HUES6 (cell line): ENCODE results near the gene CCDC88C.

Experiments used
- H3K27ac ChIP-seq: 2 replicates; pipeline ENCODE4 v1.7.0; 2013; ENCODE audit warnings: low read depth, mild to moderate bottlenecking, low read length, inconsistent platforms
- H3K27me3 ChIP-seq: 2 replicates; pipeline ENCODE4 v1.6.1; 2013; ENCODE audit warnings: low read length; ENCODE audit not compliant: control insufficient read depth, insufficient read depth
- H3K36me3 ChIP-seq: 2 replicates; pipeline ENCODE4 v1.6.1; 2013; ENCODE audit warnings: low read length; ENCODE audit not compliant: control insufficient read depth, insufficient read depth
- H3K4me1 ChIP-seq: 2 replicates; pipeline ENCODE4 v1.6.1; 2013; ENCODE audit warnings: low read length; ENCODE audit not compliant: control insufficient read depth, insufficient read depth
- H3K4me3 ChIP-seq: 2 replicates; pipeline ENCODE4 v1.5.1; 2013; ENCODE audit warnings: low read depth, low read length
- H3K9ac ChIP-seq: one replicate; pipeline ENCODE4 v1.6.1; 2013; ENCODE audit warnings: mild to moderate bottlenecking, low read length
- H3K9me3 ChIP-seq: 2 replicates; pipeline ENCODE4 v1.6.1; 2013; ENCODE audit warnings: low read depth, low read length; ENCODE audit not compliant: control insufficient read depth, insufficient read depth

CCDC88C gene

GRCh38 chr14:91369628-91370445 lies 47.8 kb downstream of the CCDC88C start:
- Histone ChIP-seq H3K36me3 (no peaks in the 10 kb centered on the region), H3K9ac (no peak overlapping the region), H3K27ac (no peak overlapping the region), H3K4me3 (no peak overlapping the region), H3K9me3 (no peaks in the 10 kb centered on the region), H3K4me1 (peaks cover 33% of the 10 kb centered on the region), H3K27me3 (no peaks in the 10 kb centered on the region)

DNA sequence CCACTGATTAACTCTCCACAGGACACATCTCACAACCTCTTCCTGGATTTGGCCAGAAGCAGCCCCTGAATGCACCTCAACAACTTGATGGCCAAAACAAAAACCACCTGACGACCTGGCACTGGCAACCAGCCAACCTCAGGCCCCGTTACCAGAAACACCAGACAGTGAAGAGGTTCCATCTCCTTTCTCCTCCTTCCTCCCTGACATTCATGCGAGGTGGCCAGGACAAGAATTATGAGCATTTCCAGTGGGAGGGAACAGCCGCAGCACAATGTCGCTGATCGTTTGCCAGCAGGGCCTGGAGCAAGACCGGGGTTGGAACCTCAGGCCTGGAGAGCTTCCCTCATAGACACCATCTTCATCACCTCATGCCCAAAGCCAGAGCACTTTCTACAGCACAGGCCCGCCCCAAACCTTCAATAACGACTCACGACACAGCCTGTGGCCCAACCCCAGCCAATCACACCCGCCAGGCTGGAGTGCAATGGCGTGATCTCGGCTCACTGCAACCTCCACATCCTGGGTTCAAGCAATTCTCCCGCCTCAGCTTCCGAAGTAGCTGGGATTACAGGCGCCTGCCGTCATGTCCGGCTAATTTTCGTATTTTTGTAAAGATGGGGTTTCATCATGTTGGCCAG lies 48.7 kb downstream of the CCDC88C start:
- H3K9me3 ChIP-seq = no peaks in the 10 kb centered on the region
- H3K36me3 ChIP-seq = no peaks in the 10 kb centered on the region
- H3K4me3 ChIP-seq = no peak overlapping the region
- H3K27me3 ChIP-seq = no peaks in the 10 kb centered on the region
- peaks cover 27% of the 10 kb centered on the region for H3K4me1 ChIP-seq
- H3K9ac ChIP-seq = no peak overlapping the region
- H3K27ac ChIP-seq = no peak overlapping the region

GRCh38 chr14:91367173-91368171 lies 50.1 kb downstream of the CCDC88C start:
- Histone ChIP-seq H3K4me1 (peaks cover 28% of the 10 kb centered on the region), H3K27me3 (no peaks in the 10 kb centered on the region), H3K9me3 (no peaks in the 10 kb centered on the region), H3K9ac (no peak overlapping the region), H3K27ac (no peak overlapping the region), H3K36me3 (no peaks in the 10 kb centered on the region), H3K4me3 (no peak overlapping the region)

- Histone ChIP-seq H3K27me3 (no peaks in the 10 kb centered on the region), H3K27ac (no peak overlapping the region), H3K36me3 (no peaks in the 10 kb centered on the region), H3K4me1 (peaks cover 28% of the 10 kb centered on the region), H3K4me3 (no peak overlapping the region), H3K9ac (no peak overlapping the region), H3K9me3 (no peaks in the 10 kb centered on the region)
Observed at GRCh38 chr14:91366749-91367148, 50.9 kb downstream of the CCDC88C start.

- H3K27ac ChIP-seq = no peak overlapping the region
- H3K9ac ChIP-seq = no peak overlapping the region
Observed at GRCh38 chr14:91365552-91365951, 52.1 kb downstream of the CCDC88C start.

DNA sequence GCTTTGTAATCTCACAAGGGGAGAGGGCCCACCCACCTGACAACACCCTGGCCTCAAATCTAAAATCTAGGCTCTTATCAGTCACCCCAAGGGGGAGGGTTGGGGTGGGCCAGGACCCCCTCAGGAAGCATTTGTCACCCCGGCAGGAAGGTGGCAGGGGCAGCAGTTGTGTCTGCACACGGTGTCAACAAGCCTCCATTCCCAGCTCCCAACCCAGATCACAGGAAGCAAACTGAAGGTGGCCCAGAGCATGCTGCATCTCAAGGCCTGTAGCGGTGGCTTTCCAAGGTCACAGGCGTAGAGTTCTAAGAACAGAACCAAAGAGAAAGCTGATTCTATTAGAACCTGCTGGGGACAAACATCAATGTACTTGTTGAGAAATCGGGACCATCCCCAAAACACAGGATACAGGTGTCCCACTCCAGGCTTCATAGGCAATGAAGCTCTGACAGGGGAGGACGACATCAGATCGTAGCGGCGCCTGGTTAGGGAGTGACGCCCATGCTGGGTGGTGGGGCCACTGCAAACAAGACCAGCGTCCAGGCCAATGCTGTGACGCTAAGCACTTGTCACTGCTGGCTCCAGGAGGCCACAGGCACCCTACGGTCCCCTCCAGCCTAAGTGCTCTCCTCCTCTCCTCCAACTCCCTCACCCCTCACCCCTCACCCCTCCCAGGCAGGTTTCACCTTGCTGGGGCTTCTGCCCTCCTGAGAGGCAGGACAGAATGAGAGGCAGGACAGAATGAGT lies 52.9 kb downstream of the CCDC88C start:
- H3K4me3 ChIP-seq = no peak overlapping the region

More at GRCh38 chr14:91365552-91365951, 52.1 kb downstream of the CCDC88C start:
- H3K4me1 ChIP-seq = peaks cover 30% of the 10 kb centered on the region
- no peaks in the 10 kb centered on the region for H3K36me3 ChIP-seq
- no peaks in the 10 kb centered on the region for H3K9me3 ChIP-seq
- H3K4me3 ChIP-seq = no peak overlapping the region
- no peaks in the 10 kb centered on the region for H3K27me3 ChIP-seq

DNA sequence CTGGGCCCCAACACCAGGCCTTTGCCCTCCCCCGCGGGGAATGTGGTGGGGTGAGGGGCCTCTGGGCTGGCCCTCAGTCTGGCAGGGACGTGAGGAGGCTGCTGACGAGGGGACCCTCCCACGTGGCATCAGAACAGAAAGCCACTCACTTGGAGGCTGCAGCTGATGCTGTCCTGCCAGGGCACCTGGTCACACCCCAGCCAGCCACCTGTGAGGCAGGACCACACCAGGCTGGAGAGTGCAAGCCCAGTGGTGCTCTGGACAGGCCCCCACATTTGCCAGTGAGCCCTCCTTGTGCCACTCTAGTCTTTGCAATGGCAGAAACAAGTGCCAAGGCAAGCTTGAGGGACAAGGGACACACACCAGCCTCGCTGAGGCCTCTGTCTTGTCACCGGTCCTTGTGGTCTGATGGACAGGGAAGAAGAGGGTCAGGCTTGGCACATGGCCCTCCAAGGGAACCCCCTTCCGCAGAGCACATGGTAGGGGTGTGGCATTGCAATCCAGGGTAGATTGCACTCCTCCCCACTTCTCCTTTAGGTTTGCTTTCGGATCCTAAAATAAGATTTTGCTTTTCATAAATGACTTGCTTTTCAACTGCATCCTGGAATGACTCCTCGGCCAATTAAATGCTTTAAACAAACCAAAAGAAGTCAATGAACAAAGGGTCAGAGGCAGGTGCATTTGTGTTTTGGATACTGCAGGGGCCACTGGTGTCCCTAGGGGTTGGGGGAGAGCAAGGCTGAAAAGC lies 53.7 kb downstream of the CCDC88C start:
- H3K9ac ChIP-seq = no peak overlapping the region
- H3K9me3 ChIP-seq = no peaks in the 10 kb centered on the region
- H3K27me3 ChIP-seq = no peaks in the 10 kb centered on the region
- peaks cover 20% of the 10 kb centered on the region for H3K4me1 ChIP-seq
- H3K36me3 ChIP-seq = no peaks in the 10 kb centered on the region
- H3K27ac ChIP-seq = no peak overlapping the region
- H3K4me3 ChIP-seq = no peak overlapping the region

More for the DNA sequence above, 52.9 kb downstream of the CCDC88C start:
- Histone ChIP-seq H3K27me3 (no peaks in the 10 kb centered on the region), H3K9ac (no peak overlapping the region), H3K27ac (no peak overlapping the region), H3K36me3 (no peaks in the 10 kb centered on the region), H3K4me1 (peaks cover 23% of the 10 kb centered on the region), H3K9me3 (no peaks in the 10 kb centered on the region)

DNA sequence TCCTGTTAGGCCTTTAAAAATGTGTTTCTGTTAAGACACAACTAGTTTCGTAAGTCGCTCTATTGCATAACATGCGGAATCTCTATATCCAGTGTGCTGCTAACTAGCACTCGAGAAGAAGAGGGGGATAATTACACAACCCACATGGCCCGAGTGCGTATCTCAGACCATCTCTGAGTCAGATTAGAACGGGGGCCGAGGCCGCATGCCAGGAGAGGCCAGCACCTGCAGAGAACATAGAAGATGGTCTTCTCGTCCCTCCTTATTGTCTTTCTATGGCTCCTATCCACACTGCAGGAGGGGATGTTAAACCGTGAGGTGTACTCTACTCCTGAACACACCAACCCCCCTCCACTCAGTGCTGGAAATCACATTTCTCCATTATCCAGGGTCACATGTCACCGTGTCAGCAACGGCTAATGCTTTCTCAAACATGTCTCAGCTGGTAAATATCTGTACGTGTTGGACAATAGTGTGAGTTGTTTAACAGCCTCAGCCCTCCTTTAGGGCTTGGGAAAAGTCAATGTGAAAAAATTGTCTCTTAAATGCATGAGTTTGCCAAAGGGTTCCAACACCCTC lies 56.3 kb downstream of the CCDC88C start:
- H3K9ac ChIP-seq = no peak overlapping the region
- no peak overlapping the region for H3K27ac ChIP-seq
- H3K9me3 ChIP-seq = no peaks in the 10 kb centered on the region
- peaks cover 21% of the 10 kb centered on the region for H3K4me1 ChIP-seq
- H3K4me3 ChIP-seq = no peak overlapping the region
- H3K36me3 ChIP-seq = no peaks in the 10 kb centered on the region
- no peaks in the 10 kb centered on the region for H3K27me3 ChIP-seq

DNA sequence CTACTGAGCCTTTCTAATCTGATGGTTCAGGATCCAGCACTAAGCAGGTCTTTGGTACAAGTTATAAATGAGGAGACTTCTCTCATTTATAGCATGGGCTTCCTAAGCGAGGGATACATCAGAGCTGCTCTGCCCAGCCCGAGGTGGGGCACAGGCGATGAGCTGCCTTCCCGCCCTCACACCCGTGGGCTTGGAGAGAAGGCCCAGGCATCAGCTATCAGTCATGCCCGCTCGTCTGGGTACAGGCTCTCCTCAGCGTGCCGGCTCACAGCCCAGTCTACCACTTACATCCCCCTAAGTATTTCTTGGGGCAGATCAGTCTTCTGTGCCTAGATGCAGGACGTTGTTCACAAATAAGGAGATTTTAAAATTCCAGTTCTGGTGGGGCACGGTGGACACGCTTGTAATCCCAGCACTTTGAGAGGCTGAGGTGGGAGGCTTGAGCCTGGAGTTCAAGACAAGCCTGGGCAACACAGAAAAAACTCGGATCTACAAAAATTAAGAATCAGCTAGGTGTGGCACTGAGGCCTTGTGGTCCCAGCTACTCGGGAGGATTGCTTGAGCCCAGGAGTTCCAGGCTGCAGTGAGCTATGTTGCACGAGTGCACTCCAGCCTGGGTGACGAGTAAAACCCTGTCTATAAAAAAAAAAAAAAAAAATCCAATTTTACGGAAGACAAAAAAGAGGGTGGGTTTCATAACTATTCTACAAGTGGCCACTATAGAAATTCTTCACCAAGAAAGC lies 57.0 kb downstream of the CCDC88C start:
- Histone ChIP-seq H3K4me1 (peaks cover 21% of the 10 kb centered on the region), H3K4me3 (no peak overlapping the region), H3K27ac (no peak overlapping the region), H3K27me3 (no peaks in the 10 kb centered on the region), H3K9me3 (no peaks in the 10 kb centered on the region), H3K9ac (no peak overlapping the region), H3K36me3 (no peaks in the 10 kb centered on the region)
